Adrenal gland (tissue), 12 donors: ENCODE data around the gene MUC6. TPM values are rescaled to one million over a fixed set of nuclear protein-coding genes. Genes with fewer than 3 reads are reported as not detected.

Source experiments
- DNase-seq, 7 donors: peaks; one replicate each; pipeline ENCODE4 v3.0.0-alpha.2; 2019 to 2020
- H3K27ac ChIP-seq, 5 donors: fragments of 200-600 bp; sonication (generic) in 4 of 5; 1 replicate in 3 of 5; 2 replicates in 2 of 5; pipeline versions ENCODE4 v1.5.1 to v1.8.0; 2016 to 2020; ENCODE audit warnings: mild to moderate bottlenecking in 1 of 5
- H3K27me3 ChIP-seq: fragments of 200-600 bp; 2 replicates; pipeline ENCODE4 v1.8.0; 2021
- H3K36me3 ChIP-seq, 2 donors: fragments of 200-600 bp; replicated peaks in 1 of 2; 1 replicate in 1 of 2; 2 replicates in 1 of 2; pipeline versions ENCODE4 v1.5.1 to v1.8.0; 2018 to 2022
- H3K4me1 ChIP-seq, 2 donors: fragments of 200-600 bp; replicated peaks in 1 of 2; 1 replicate in 1 of 2; 2 replicates in 1 of 2; pipeline versions ENCODE4 v1.5.1 to v1.8.0; 2018 to 2021
- H3K4me3 ChIP-seq, 4 donors: fragments of 200-600 bp; sonication (generic) in 3 of 4; one replicate each; pipeline ENCODE4 v1.5.1; 2016 to 2018
- H3K9me3 ChIP-seq, 3 donors: fragments of 200-600 bp; sonication (generic) in 1 of 3; replicated peaks in 1 of 3; 1 replicate in 2 of 3; 2 replicates in 1 of 3; pipeline versions ENCODE4 v1.5.1 to v1.8.0; 2016 to 2021
- CTCF ChIP-seq, 6 experiments: fragments of 450-650 bp in 4 of 6; fragments of 200-600 bp in 2 of 6; sonication (generic) in 1 of 6; IDR thresholded peaks; 1 replicate in 5 of 6; 2 replicates in 1 of 6; pipeline versions ENCODE4 v1.5.1 to v1.8.0; 2016 to 2021; ENCODE audit warnings: antibody characterized with exemption in 6 of 6, mild to moderate bottlenecking in 2 of 6, moderate library complexity in 1 of 6
- POLR2A ChIP-seq, 2 donors: fragments of 450-650 bp; IDR thresholded peaks; one replicate each; pipeline ENCODE4 v1.6.1; 2017; ENCODE audit warnings: antibody characterized with exemption in 2 of 2, mild to moderate bottlenecking in 2 of 2, moderate library complexity in 1 of 2
- WGBS, 4 donors: extraction: QIAGEN DNeasy Blood & Tissue Kit in 2 of 4; methylation state at CpG; one replicate each; pipeline versions ENCODE4 v1.1.5 to v1.1.7; 2013 to 2017; 5-methylcytosine and 5-hydroxymethylcytosine counted together
- intact Hi-C, 2 donors: fragments of 100-400 bp; cut with DNase I; formaldehyde crosslinking; loops; one replicate each; pipeline versions ENCODE4 v1.14.1 to v1.15.0; 2022 to 2023
- polyA plus RNA-seq, 3 donors: library from polyadenylated mRNA; stranded (reverse); fragments of 200-250 nt in 2 of 3; fragments of 350-450 nt in 1 of 3; fragmentation: Illumina TruSeq in 1 of 3; extraction: RNeasy Lipid Tissue Mini Kit (QIAGEN cat#74804) in 1 of 3; gene quantifications; one replicate each; pipeline ENCODE4 v1.2.3, GENCODE V29; 2013 to 2014
- total RNA-seq, 9 donors: library from RNA; depleted of rRNA in 4 of 9; stranded (reverse); fragments of >200 nt in 4 of 9; fragments of 120-200 nt in 1 of 9; fragmentation: NEBNext Ultra II Directional in 1 of 9; extraction: Animal tissue kit (Norgen Biotek cat#: 25700) in 1 of 9; gene quantifications; one replicate each; pipeline versions ENCODE4 v1.1.0 to v1.2.4, GENCODE V29; 2013 to 2023
- donor health status: healthy with polysubstance abuse.
- donor health status: Bipolar disorder and iron deficiency.
- donor health status: DM: yes; HTN: yes; CAD: no.
- donor health status: DM: no; HTN: no; CAD: no.
- donor health status: DM: no; HTN: no; CAD: no.
- donor health status: DM: yes; HTN: yes; CAD: no.

Gene MUC6
- total and polyA plus RNA-seq, 12 donors = under 0.01 to 0.72 (median 0.04) TPM; not detected in 7

DNA sequence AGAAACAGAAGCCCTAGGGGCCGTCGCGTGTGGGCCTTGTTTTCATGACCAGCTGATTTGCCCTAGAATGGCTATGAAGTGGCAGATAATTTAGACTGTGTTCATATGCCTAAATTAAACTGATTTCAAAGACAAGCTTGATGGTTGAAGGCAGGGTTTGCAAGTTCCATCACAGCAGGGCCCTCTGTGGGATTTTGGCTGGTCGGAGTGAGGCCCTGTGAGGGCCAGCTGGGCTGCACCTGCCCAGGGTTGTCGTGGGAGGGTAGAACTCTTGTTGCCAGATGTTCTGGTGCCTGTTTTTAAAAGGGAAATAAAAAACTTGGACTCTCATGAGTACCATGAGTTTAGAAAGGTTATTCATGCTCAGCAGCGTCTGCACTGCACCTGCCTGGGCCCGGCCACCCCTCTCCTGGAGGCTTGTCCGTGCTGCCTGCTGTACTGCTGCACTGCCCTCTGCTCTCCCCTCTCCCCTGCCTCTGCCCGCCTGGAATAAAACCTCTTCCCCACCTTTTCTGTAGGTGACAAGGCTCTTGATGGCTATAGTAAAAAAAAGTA, 66.8 kb downstream of the MUC6 start:
- WGBS, 4 donors = 77 to 90% (median 84%) methylated on average over 7 to 9 of the region's 9 CpGs
- intact Hi-C loops = no loop called here
- no peaks in the 10 kb centered on the region for H3K9me3 ChIP-seq

GRCh38 chr11:968822-969221, 67.7 kb downstream of the MUC6 start:
- no peak for TF ChIP-seq CTCF (IDR thresholded peaks at IDR 0.05)
- TF ChIP-seq POLR2A (IDR thresholded peaks at IDR 0.05) = no peak
- no peaks in the 10 kb centered on the region for H3K9me3 ChIP-seq
- no peak overlapping the region for H3K27ac ChIP-seq
- H3K4me3 ChIP-seq = no peak overlapping the region
- peaks cover 0 to 40% of the 10 kb centered on the region in 2 donors for H3K36me3 ChIP-seq
- H3K27me3 ChIP-seq = no peaks in the 10 kb centered on the region
- intact Hi-C loops = no loop called here
- H3K4me1 ChIP-seq = peaks cover 0 to 12% of the 10 kb centered on the region in 2 donors
- WGBS, 4 donors = 86 to 91% (median 90%) methylated on average over 6 to 14 of the region's 14 CpGs
- DNase-seq = no peak

More for the DNA sequence above, 66.8 kb downstream of the MUC6 start:
- Histone ChIP-seq H3K4me3 (no peak overlapping the region), H3K36me3 (peaks cover 0 to 44% of the 10 kb centered on the region in 2 donors), H3K27me3 (no peaks in the 10 kb centered on the region), H3K27ac (no peak overlapping the region), H3K4me1 (peaks cover 0 to 12% of the 10 kb centered on the region in 2 donors)
- DNase-seq = no peak
- TF ChIP-seq POLR2A (IDR thresholded peaks at IDR 0.05) (no peak), CTCF (IDR thresholded peaks at IDR 0.05) (no peak)

- no peak overlapping the region for H3K27ac ChIP-seq
- TF ChIP-seq POLR2A (IDR thresholded peaks at IDR 0.05) = no peak
- TF ChIP-seq CTCF (IDR thresholded peaks at IDR 0.05) = no peak
- H3K36me3 ChIP-seq = peaks cover 0 to 33% of the 10 kb centered on the region in 2 donors
- intact Hi-C loops = no loop called here
- DNase-seq = no peak
- WGBS, 4 donors = 78 to 88% (median 85%) methylated on average over 23 to 31 of the region's 31 CpGs
- H3K4me1 ChIP-seq = peaks cover 0 to 12% of the 10 kb centered on the region in 2 donors
- no peak overlapping the region for H3K4me3 ChIP-seq
- H3K27me3 ChIP-seq = no peaks in the 10 kb centered on the region
- no peaks in the 10 kb centered on the region for H3K9me3 ChIP-seq
Observed at GRCh38 chr11:967995-968751, 68.3 kb downstream of the MUC6 start.

DNA sequence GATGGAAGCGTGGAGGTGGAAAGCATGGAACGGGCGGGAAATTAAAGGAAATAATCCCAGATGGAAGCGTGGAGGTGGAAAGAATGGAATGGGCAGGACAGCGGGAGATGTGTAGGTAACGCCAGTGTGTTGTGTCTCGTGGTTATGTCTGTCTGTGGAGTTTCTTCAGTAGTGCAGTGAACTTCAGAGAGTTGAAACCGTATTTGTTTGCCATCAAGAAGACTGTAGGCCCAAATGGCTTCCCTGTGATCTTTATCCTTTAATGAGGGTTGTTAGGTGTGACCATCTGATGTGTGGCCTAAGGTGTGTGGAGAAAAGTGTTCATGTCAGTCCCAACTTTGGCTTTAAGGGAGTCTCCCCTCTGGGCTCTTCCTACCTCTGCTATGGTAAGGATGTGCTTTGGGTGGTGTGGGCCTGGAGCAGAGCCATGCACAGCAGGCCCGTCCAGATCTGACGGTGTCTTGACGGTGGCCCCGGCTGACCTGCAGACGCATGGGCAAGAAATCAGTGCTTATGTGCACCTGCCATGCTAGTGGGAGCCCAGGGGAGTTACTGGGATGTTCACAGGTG, 71.2 kb downstream of the MUC6 start:
- intact Hi-C loops = no loop called here
- H3K4me1 ChIP-seq = peaks cover 0 to 12% of the 10 kb centered on the region in 2 donors
- H3K27ac ChIP-seq = no peak overlapping the region
- 86 to 95% (median 93%) methylated on average over 12 to 13 of the region's 13 CpGs for WGBS, 4 donors
- H3K27me3 ChIP-seq = no peaks in the 10 kb centered on the region
- TF ChIP-seq POLR2A (IDR thresholded peaks at IDR 0.05) (no peak), CTCF (IDR thresholded peaks at IDR 0.05) (no peak)
- DNase-seq = no peak
- H3K36me3 ChIP-seq = peaks cover 0 to 18% of the 10 kb centered on the region in 2 donors
- no peaks in the 10 kb centered on the region for H3K9me3 ChIP-seq
- H3K4me3 ChIP-seq = no peak overlapping the region
